GM23338 (cell line): ENCODE measurements around the gene MLC1.

Experiments
- CREB1 ChIP-seq: fragments of 250-450 bp; sonication (Bioruptor Pico); IDR thresholded peaks from 2 replicates; pipeline ENCODE4 v1.5.0; 2020; ENCODE audit warnings: low read depth, mild to moderate bottlenecking, moderate library complexity
- EZH2 ChIP-seq: fragments of 200-600 bp; sonication (generic); IDR thresholded peaks from one replicate; pipeline ENCODE4 v1.8.0; 2017; ENCODE audit warnings: antibody characterized with exemption, mild to moderate bottlenecking, low read depth; ENCODE audit not compliant: unreplicated experiment
- EZH2phosphoT487 ChIP-seq: fragments of 200-600 bp; sonication (generic); IDR thresholded peaks from one replicate; pipeline ENCODE4 v1.8.1; 2018; ENCODE audit warnings: antibody characterized with exemption; ENCODE audit not compliant: unreplicated experiment
- JUNB ChIP-seq: IDR thresholded peaks from one replicate; pipeline ENCODE4 v1.6.1; 2016; ENCODE audit warnings: antibody characterized with exemption; ENCODE audit not compliant: unreplicated experiment
- NANOG ChIP-seq: IDR thresholded peaks from 2 replicates; pipeline ENCODE4 v1.6.1; 2016; ENCODE audit warnings: antibody characterized with exemption, borderline replicate concordance
- POLR2AphosphoS5 ChIP-seq: IDR thresholded peaks from 2 replicates; pipeline ENCODE4 v1.6.1; 2016; ENCODE audit warnings: antibody characterized with exemption, low read depth
- TF ChIP-seq, protein P1 (sequence below): IDR thresholded peaks from one replicate; pipeline ENCODE4 v1.6.1; 2018; ENCODE audit warnings: antibody characterized with exemption; ENCODE audit not compliant: unreplicated experiment
- TF ChIP-seq, protein P2 (sequence below), 2 experiments: fragments of 200-600 bp in 1 of 2; sonication (generic) in 1 of 2; conservative IDR thresholded peaks; 2 replicates each; pipeline versions ENCODE4 v1.5.1 to v1.6.1; 2016 to 2017; ENCODE audit warnings: antibody characterized with exemption in 2 of 2, low read depth in 2 of 2, mild to moderate bottlenecking in 2 of 2, moderate library complexity in 1 of 2

DNA sequence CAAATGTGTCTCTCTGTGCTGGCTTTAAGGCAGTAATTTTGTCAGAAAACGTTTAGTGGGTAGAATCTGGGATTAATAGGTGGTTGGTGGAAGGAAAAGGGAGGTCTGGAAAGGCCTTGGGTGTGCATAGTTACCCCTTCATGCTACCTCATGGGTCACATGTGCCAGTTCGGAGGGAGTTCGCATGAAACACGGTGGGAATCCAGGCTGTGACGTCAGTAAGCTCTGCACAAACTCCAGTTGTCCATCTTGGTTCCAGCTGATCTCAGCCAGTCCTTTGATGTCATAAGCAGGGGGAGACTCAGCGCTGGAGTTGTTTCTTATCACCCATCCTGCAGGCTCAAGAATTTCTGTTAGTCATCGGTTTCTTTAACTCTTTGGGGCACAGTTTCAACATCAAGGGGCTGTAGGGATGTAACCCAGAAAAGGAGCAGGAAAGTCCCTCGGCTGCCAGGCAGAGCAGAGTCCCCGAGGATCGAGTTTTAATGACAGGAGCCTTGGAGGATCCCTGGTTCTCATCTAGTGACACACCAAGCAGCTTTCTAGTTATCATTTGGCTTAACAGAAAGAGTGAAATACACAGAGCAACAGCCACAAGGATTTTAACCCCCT lies 33.4 kb upstream of the MLC1 start:
- TF ChIP-seq, protein P1, sequence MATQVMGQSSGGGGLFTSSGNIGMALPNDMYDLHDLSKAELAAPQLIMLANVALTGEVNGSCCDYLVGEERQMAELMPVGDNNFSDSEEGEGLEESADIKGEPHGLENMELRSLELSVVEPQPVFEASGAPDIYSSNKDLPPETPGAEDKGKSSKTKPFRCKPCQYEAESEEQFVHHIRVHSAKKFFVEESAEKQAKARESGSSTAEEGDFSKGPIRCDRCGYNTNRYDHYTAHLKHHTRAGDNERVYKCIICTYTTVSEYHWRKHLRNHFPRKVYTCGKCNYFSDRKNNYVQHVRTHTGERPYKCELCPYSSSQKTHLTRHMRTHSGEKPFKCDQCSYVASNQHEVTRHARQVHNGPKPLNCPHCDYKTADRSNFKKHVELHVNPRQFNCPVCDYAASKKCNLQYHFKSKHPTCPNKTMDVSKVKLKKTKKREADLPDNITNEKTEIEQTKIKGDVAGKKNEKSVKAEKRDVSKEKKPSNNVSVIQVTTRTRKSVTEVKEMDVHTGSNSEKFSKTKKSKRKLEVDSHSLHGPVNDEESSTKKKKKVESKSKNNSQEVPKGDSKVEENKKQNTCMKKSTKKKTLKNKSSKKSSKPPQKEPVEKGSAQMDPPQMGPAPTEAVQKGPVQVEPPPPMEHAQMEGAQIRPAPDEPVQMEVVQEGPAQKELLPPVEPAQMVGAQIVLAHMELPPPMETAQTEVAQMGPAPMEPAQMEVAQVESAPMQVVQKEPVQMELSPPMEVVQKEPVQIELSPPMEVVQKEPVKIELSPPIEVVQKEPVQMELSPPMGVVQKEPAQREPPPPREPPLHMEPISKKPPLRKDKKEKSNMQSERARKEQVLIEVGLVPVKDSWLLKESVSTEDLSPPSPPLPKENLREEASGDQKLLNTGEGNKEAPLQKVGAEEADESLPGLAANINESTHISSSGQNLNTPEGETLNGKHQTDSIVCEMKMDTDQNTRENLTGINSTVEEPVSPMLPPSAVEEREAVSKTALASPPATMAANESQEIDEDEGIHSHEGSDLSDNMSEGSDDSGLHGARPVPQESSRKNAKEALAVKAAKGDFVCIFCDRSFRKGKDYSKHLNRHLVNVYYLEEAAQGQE: no peak
- no peak for TF ChIP-seq EZH2phosphoT487
- TF ChIP-seq, protein P2, sequence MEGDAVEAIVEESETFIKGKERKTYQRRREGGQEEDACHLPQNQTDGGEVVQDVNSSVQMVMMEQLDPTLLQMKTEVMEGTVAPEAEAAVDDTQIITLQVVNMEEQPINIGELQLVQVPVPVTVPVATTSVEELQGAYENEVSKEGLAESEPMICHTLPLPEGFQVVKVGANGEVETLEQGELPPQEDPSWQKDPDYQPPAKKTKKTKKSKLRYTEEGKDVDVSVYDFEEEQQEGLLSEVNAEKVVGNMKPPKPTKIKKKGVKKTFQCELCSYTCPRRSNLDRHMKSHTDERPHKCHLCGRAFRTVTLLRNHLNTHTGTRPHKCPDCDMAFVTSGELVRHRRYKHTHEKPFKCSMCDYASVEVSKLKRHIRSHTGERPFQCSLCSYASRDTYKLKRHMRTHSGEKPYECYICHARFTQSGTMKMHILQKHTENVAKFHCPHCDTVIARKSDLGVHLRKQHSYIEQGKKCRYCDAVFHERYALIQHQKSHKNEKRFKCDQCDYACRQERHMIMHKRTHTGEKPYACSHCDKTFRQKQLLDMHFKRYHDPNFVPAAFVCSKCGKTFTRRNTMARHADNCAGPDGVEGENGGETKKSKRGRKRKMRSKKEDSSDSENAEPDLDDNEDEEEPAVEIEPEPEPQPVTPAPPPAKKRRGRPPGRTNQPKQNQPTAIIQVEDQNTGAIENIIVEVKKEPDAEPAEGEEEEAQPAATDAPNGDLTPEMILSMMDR (conservative IDR thresholded peaks at IDR 0.05; ENCODE audit: low read depth in 2 of 2): no peak
- no peak for TF ChIP-seq EZH2
- no peak for TF ChIP-seq POLR2AphosphoS5
- TF ChIP-seq CREB1: no peak
- no peak for TF ChIP-seq NANOG
- no peak for TF ChIP-seq JUNB
